Iris pigment epithelial cell (primary cell): ENCODE measurements around the gene CORO2A.
"Not testable (repeated sequence)": the region's sequence is repeated elsewhere in the genome, so short reads cannot be mapped to it uniquely, and the experiment has no call there.

ENCODE experiments used
- DNase-seq: peaks from one replicate; pipeline ENCODE4 v3.0.0-alpha.2; 2011; ENCODE audit warnings: low read depth

CORO2A gene

DNA sequence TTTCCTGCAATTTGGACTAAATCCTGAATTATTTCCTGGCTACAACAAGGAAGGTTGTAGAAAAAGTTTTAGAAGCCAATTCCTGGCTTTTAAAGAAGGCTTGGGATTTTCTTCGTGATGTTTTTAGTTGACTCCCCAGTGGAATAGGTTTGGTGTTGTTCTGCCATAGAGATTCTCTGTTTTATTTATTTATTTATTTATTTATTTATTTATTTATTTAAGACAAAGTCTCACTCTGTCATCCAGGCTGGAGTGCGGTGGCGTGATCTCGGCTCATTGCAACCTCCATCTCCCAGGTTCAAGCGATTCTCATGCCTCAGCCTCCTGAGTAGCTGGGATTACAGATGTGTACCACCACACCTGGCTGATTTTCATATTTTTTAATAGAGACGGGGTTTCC is 75.3 kb downstream of the CORO2A start:
- not testable (repeated sequence) for DNase-seq

DNA sequence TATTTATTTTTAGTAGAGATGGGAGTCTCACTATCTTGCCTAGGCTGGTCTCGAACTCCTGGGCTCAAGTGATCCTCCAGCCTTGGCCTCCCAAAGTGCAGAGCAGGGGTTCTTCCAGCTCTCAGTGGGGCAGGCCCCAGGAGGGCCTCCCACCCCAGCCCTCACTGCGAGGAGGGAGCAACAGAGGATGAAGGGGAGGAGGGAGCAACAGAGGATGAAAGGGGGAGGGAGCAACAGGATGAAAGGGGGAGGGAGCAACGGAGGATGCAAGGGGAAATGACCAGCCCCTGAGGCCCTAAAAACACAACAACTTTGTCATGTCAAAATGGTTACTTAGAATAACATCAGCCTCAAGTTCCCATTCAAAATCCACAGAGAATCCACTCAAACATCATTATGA is 83.4 kb downstream of the CORO2A start:
- DNase-seq = no peak

DNA sequence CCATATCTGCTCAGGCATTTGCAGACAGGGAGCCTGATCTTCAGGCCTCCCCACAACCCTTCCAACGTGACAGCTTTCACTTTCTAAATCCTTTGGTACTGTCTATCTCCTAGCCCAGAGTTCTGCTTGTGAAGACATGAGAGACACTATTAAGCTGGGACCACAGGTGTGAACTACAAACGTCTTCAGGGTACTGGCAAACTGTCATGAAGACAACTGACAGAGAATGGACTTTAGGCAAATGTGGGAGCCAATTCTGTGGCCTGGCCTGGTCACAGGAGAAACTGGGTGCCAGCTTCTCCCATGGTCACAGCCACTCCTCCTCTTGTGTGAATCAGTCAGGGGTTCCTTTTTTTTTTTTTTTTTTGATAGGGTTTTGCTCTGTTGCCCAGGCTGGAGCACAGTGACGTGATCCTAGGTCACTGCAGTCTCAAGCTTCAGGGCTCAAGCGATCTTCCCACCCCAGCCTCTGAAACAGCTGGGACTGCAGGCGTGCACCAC is 83.9 kb downstream of the CORO2A start:
- DNase-seq = no peak

DNA sequence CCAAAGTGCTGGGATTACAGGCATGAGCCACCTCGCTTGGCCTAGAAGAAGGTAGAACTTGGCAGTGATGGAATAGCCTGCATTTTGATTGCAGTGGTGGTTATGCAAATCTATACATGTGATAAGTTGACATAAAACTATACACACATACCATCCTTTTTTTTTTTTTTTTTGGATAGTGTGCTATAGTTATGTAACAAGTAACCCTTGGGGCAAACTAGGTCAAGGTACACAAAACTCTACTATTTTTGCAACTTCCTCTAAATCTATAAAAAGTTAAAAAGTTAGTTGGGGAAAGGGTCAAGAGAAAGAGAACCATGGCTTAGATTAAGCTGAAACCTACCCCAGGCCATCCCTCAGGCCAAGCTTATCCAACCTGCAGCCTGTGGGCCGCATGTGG is 84.5 kb downstream of the CORO2A start:
- no peak for DNase-seq

DNA sequence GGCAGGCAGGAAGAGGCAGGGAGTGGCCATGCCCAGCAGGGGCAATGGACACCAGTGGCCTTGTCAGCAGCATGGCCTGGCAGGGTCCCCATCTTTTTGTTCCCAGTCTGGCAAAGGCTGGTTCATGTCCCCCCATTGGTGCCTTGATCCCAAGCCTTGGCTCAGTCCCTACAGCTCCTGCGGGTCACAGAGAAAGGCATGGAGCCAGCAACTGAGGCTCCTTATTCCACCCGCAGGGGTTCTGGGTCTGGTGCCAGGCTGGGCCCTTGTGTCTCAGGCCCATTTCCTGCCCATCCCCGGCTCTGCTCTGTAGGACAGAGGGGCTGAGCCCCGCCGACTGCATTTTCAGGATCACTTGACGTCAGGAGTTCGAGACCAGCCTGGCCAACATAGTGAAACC is 87.4 kb downstream of the CORO2A start:
- no peak for DNase-seq

DNA sequence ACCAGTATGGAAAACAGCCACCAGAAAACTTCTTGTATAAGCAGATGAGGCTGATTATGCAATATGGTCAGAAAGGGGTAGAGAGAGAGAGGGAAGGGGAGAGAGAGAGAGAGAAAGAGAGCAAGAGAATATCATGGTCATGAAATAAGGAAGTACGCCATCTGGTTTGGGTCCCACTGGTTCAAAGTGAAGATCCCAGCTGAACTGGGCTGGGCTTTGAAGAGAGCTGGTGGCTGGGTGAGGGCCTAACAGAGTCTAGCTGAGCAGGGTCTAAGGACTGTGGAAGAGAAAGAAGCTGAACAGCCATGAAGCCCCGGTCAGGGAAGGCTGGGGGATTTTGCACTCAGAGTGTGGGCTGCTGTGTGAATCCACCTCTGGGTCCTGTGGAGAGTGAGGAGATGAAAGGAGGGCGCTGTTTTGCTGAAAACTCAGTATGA is 88.0 kb downstream of the CORO2A start:
- DNase-seq = no peak

DNA sequence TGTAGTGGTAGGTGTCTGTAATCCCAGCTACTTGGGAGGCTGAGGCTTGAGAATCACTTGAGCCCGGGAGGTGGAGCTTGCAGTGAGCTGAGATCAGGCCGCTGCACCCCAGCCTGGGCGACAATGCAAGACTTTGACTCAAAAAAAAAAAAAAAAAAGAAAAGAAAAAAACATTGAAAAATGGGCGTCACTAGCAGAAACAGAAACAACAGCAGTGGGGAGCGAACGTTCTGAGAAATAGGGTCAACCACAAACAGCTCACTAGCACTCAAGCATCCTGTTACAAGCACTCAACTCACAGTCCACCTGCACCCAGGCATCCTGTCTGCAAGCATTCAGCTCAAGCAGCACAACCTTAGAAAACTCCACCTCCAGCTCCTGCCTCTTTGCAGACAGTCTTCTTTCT is 90.6 kb downstream of the CORO2A start:
- DNase-seq = peak; percentile 59

DNA sequence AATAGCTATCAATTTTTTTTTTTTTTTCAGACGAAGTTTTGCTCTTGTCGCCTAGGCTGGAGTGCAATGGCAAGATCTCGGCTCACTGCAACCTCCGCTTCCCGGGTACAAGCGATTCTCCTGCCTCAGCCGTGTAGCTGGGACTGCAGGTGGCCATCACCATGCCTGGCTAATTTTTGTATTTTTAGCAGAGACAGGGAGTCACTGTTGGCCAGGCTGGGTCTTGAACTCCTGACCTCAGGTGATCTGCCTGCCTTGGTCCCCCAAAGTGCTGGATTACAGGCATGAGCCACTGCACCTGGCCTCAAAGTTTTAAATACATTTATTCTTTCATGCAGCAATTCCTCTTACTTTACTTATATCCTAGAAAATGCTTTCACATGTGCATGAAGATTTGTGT is 91.0 kb downstream of the CORO2A start:
- DNase-seq = no peak

DNA sequence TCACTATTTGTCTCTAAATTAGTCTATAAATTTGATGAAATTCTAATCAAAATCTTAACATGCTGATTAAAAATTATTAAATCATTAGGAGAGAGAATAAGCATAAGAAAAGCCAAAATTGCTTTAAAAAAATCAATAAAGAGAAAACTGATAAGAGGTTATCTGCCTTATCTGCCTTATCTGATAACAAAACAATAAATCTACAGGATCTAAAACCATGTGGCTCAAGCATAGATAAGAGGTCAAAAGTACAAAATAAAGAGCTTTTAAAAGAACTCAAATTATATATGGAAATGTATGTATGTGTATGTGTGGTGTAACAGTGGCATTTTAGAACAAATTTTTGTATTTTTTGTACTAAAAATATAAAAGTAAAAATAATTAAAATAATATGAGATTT is 92.0 kb downstream of the CORO2A start:
- no peak for DNase-seq

DNA sequence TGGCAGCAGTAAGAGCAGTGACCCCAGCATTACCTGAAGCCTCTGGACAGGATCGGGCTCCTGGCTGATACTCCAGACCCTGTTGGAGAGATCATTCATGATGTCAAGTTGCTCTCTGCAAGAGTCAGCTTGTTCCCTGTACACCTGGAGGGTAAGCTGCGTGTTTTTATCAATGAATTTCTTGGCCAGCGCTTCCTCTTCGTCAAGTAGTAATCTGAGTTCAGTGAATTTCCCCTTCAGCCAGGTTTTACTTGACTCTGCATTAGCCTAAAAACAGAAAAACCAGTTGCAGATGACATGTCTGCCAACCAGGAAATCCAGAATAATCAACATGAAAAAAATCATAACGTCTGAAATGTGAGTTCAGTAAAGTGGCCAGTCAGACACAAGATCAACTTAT is 92.5 kb downstream of the CORO2A start:
- DNase-seq = no peak

DNA sequence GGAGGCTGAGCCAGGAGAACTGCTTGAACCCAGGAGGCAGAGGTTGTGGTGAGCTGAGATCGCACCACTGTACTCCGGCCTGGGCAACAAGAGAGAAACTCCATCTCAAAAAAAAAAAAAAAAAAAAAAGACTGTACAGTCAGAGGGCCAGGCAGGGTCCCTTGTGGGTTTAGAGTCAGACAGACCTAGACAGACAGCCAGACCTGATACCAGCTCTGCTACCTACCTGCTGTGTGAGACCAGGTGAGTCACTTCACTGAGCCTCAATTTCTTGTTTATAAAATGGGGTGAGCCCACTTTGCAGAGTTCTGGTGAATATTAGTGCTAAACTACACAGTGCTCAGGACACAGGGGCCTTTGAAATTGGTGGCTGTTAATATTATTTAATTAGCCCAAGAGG is 93.1 kb downstream of the CORO2A start:
- DNase-seq = no peak

DNA sequence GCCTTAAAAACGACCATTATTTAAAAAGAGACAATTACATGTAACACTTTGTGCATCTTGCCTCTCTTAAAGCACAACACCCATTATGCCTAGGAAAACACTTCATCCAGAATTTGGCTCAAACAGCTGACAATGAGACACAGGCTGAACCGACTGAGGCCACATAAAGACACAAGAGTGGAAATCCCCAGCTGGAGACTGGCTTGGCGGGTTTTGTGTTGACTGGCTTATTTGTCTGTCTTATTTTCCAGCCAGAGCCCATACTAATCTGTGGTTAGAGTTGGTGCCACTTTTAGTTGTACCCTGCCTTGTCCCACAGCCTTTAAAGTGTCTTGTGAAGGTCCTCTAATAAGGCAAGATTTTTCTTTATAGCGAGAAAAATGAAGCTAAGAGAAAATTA is 94.6 kb downstream of the CORO2A start:
- no peak for DNase-seq

DNA sequence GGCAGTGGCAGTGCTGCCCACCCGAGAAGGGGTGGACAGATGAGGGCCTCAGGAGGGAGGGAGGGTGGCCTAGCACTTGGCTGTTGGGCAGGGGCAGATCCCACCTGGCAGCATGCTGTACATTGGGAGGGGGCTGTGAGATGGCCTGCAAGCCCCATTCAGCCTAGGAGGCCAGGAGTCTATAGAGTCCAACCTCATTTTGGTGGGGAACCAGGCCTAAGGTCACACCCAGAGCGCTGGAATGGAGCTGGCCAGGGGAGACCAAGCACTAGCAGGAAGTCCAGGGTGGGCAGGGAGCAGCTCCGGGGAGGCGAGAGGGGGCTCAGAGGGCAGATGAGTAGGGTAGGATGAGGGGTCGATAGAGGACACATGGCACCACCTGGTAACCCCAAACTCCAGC is 96.3 kb downstream of the CORO2A start:
- DNase-seq = no peak

DNA sequence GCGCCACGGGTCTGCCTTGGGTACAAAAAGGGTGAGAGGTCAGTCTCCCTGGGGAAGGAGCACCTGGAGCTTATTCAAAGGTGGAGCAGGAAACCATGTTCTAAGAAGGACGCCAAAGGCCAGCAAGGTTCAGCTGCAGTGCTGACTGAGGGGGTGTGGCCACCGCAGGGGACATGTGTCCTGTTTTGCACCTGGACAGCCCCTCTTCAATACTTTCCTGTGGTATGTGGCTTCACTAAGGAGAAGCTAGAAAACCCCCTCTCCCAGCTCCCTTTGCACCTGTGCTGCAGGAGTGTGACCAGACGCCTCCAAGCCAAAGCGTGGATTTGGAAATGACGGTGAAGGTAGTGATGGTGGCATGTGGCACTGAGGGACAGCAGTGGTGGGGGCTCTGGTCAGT is 97.0 kb downstream of the CORO2A start:
- no peak for DNase-seq

DNA sequence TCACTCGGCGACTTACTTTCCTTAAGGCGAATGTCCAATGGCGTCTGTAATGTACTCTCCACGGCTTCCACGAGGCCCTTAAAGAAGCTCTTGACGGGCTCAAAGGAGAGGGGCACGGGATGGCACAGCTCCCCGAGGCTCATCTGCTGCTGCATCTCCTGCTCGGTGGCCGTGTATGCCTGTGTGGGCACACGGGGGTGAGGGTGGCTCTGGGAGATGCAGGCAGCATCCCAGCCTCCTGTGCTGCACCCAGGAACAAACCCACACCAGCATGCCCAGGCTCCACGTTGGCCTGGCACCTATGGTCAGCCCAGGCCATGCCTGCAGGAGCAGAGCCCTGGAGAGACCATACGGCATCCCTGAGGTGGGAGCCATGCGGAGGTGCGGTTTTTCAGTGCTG is 97.6 kb downstream of the CORO2A start:
- DNase-seq = no peak

DNA sequence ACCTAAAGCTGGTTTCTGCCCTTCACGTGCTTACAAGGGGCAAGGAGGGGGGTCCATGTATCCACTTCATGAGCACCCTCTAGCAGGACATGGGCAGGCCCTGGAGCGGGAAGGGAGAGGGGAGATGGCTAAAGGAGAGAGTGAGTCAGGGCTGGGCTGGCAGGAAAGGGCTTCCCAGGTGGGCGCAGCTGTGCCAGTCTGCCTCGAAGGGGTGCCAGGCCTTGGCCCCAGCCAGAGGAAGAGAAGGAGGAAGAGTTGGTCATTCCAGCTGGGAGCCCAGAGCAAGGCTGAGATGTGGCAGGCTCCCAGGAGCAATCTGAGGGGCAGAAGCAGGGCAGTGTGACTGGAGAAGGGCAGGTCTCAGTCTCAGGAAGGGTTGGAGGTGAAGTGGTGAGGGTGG is 98.1 kb downstream of the CORO2A start:
- no peak for DNase-seq

DNA sequence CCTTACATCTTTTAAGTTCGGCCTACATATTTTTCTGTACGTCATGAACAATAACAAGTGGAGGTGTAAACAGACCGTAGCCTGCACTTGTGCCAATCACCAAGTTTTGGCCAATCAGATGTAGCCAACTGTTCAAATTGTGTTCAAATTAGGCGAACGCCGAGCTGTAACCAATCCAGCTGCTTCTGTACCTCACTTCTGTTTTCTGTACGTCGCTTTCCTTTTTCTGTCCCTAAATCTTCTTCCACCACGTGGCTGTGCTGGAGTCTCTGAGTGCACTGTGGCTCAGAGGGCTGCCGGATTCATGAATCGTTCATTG is 99.9 kb downstream of the CORO2A start:
- no peak for DNase-seq

DNA sequence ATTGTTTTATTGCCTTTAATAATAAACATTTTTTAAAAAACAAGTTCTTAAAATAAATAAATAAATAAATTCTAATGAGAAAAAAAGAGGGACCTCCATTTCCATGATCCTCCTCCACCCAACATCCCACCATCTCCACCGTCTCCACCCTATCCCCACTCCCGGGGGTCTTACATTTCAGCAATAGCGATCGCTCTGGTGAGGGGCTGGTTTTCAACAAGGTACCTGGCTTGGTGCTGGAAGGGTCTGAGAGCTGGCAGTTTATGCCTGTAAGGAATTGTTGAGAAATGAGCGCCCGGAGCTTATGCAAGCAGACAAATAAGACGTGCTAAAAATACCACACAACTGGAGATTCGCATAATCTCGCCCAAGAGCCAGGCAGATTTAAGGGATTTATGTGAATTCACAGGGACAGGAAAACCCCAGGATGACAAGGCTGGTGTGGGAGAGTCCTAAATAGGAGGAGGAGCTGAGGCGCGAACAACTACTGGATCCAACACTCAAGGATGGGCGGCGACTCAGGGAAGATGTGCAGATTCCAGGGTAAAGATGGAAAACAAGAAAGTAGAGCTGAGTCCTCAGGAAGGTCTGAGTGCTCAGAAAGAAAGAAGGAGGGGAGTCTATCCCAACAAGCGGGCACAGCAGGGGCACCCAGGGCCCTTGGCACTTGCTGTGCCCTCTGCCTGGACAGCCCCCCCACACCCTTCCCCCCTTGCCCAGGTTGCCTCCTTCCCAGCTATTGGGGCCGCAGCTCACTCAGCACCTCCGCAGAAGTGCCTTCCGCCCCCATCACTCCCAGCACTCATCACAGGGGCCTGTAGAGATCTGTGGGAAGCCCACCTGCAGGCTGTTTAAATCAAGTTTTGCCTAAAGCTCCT is 100.5 kb downstream of the CORO2A start:
- peak; percentile 60 for DNase-seq

DNA sequence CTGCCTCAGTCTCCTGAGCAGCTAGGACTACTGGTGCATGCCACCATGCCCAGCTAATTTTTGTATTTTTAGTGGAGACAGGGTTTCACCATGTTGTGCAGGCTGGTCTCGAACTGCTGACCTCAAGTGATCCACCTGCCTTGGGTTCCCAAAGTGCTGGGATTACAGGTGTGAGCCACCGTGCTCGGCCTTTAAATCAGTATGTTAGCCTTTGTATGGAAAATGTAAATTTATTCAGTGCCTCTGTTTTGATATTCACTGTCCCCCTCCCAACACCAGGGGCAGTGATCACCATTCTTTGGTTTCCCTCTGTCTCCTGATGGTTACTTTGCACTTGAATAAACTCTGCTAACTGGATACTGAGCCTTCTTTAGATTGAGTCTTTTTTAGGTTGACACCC is 101.8 kb downstream of the CORO2A start:
- not testable (repeated sequence) for DNase-seq

DNA sequence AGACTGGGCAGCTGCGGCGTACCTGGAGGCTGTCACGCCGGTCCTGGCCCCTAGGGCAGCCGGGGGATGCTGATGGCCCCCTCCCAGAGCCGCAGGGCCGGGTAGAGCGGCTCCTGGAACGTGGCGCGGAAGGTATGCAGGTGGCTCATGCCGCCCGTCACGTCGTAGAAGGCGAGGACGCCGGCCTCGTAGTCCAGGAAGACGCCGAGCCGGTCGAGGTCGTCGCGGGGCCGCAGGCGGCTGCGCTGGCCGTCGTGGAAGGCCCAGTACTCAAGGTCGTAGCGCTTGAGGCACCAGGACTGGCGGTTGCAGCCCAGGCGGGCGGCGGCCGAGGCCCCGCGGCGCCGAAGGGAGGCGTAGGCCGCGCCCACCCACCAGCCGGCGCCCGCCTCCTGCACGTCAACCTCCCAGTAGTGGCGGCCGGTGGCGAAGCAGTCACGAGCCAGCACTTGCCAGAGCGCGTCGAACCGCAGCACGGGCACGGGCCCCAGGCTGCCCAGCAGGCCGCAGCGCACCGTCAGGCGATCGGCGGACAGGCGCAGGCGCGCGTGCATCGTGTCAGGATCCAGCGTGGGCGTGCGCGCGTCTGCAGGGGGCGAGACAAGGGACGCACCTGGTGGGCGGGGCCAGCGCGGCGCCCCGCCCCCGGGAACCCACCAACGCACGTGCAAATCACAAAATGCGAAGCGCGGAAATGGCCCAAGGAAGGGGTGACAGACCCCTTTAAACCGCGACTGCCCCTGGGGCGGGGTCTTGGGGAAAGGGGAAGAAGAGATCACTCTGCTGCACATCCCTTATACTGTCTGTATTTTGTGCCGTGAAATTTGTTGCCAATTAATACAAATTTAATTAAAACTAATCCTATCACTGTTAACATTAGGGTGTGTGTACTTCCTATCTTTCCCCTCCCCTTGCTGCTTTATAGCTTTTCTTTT is 104.8 kb downstream of the CORO2A start:
- DNase-seq = peak; percentile 74

DNA sequence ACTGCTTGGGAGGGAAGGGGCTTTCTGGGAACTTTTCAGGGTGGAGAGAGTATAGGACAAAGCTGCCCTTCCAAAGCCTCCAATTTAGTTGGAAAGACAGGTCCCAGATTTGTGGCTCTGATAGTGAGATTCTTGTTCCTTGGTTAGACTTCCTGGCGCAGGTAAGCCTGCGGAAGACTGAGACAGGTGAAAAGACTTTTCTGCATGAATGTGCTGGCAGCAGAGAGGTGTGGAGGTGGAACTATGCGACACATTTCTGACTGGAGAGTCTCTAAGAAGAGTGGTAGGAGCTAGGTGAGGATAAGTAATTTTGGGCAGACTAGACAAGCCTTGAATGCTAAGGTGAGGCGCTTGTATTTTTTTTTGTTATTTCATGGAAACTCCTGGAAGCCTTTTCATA is 106.0 kb downstream of the CORO2A start:
- no peak for DNase-seq

DNA sequence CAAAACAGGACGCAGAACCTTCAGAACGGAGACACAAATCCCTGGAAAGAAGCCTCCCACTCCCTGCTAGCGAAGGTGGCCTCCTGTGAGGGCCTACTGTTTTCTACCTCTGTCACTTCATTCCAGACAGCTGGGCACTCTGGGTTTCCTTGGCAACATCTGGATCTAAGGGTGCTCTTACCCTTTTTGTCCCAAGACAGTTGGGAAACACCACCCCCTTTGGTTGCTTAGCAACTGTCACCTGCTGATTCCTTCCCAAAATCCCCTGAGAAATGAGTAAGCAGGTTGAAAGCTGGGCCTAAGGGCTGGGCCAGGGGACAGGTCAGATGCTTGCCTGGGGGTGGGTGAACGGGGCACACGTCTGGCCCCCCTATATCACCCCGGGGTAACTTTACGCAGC is 106.5 kb downstream of the CORO2A start:
- DNase-seq = no peak

DNA sequence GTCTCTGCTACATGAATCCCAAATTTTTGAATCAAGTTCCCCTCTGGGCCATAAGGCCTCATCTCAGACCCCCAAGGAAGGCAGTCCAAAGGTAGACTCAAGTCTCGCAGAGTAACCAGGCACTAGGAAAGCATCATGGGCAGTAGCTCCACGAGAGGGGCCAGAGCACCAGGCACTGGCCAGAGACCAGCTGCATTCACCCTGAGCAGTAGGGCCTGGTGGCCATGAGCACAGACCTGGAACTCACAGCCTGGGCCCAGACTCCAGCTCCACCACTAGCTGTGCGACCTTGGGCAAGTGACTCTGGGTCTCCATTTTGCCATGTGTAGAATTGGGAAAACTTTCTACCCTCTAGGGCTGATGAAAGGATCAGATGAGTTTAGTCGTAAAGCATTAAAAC is 107.4 kb downstream of the CORO2A start:
- no peak for DNase-seq
